ENCODE results near the gene UBA1. TPM values are rescaled to one million over a fixed set of nuclear protein-coding genes. Genes with fewer than 3 reads are reported as not detected.
A peak's percentile ranks its signal among the peaks of the same experiment; 100 is the strongest.

UBA1 gene
- total and polyA plus RNA-seq, 10 of the 15 experiments (the other 5 are each of a cell fraction or from before 2014, with no cell fraction given), result 60.4 to 314 (median 216) TPM

DNA sequence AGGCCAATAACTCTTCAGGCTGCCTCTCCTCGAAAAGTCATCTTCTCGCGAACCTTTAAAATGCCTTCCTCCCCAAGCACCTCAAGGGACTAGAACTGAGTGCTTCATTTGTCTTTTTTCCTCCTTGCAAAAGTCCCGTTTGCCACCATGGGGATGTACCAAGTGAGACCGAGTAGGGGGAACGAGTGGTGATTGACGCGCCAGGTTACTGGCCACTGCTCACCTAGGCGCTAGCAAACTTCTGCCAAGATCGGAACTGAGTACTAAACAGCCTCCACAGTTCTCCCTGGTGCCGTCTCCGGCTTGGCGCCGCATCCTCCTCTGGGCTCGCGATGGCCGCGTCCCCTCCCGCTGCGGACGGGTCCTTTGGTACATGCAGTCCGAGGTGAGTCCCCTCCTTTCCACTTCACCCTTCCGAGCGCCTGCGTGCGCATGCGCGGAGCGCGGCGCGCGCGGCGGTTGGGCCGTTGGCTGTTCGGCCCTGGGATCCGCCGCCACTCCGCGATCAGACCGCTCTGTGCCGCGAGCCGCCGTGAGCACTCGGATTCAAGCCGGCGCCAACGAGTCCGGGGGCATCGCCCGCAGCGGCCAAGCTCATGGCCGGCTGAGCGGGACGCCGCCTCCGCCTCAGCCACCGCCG is 24.8 kb downstream of the UBA1 start, which contains the start of gene CDK16:
Gene CDK16 (plus strand): TSS at position 402 of the 640 bp plus-strand sequence. CDS start 4,877 bp downstream, outside the sequence.
- RAD21 ChIA-PET (ENCODE audit: unreplicated experiment), result interaction anchor here (0.7 to 1.5 kb wide), 9 partner anchors 14 to 305 kb away, joined by 3 to 9 read pairs (median 6); partner anchors contain the start of genes NDUFB11, RBM10 and USP11
- peak within 1 kb of the TSS; percentile 88 for H3K9ac ChIP-seq (ENCODE audit: control insufficient read depth, insufficient read depth, low read length)
- peak within 1 kb of the TSS; percentile 88 for H3K4me3 ChIP-seq
- SMC1A ChIA-PET (ENCODE audit: uncharacterized antibody, unreplicated experiment), result interaction anchor here (0.7 to 1.0 kb wide), 8 partner anchors 14 to 416 kb away, joined by 3 to 6 read pairs (median 4); partner anchors contain the start of gene USP11
- no TSS peak for BruUV-seq (replicated peaks)
- no peaks in the 10 kb centered on the region for H3K27me3 ChIP-seq (replicated peaks in 1 of 2; ENCODE audit: control insufficient read depth in 2 of 2, insufficient read depth in 2 of 2, low read length in 1 of 2)
- CTCF ChIA-PET, result interaction anchor here (1.0 to 1.2 kb wide), 4 partner anchors 14 to 166 kb away, joined by 3 to 6 read pairs (median 5); partner anchors contain the start of genes NDUFB11, RBM10 and USP11
- H3K36me3 ChIP-seq (ENCODE audit: control insufficient read depth in 2 of 2, insufficient read depth in 2 of 2, low read length in 1 of 2), result peaks cover 20 to 23% of the 10 kb centered on the region in 2 experiments
- FAIRE-seq (no peak), DNase-seq (ENCODE audit: low read depth, low spot score) (peak; percentile 76), ATAC-seq (peak; percentile 73)
- H3K4me1 ChIP-seq (ENCODE audit: control insufficient read depth, insufficient read depth, low read length), result peaks cover 8% of the 10 kb centered on the region; the same call in 1 of the 2 replicates
- POLR2A ChIA-PET, result interaction anchor here (0.6 to 3.2 kb wide), 13 partner anchors 10 to 628 kb away, joined by 3 to 29 read pairs (median 3); partner anchors contain the start of genes RBM10 and USP11
- in situ Hi-C loops (cut with MboI) (loop anchor here (10.0 to 25.0 kb wide), 2 partner anchors 426 to 1719 kb away; no protein-coding TSS in a partner anchor), intact Hi-C loops (cut with micrococcal nuclease; ENCODE audit: unreplicated experiment) (loop anchor here (2.0 kb wide), 1 partner anchor 26 kb away; the partner anchor contains the start of gene UBA1)
- H3K27ac ChIP-seq (ENCODE audit: control insufficient read depth, insufficient read depth), result peak within 1 kb of the TSS; percentile 96
- peak within 1 kb of the TSS; percentile 96 for H2AFZ ChIP-seq (ENCODE audit: control insufficient read depth, low read depth, low read length)
- H4K20me1 ChIP-seq (ENCODE audit: control insufficient read depth, insufficient read depth), result peaks cover 18% of the 10 kb centered on the region
- peaks cover 41% of the 10 kb centered on the region for H3K79me2 ChIP-seq (ENCODE audit: control insufficient read depth, insufficient read depth, low read length)
- H3K4me2 ChIP-seq (ENCODE audit: control insufficient read depth, insufficient read depth), result peak within 1 kb of the TSS; percentile 75
- no peaks in the 10 kb centered on the region for H3K9me3 ChIP-seq (replicated peaks; ENCODE audit: control insufficient read depth, insufficient read depth, low read length)
- 0% methylated on average over 54 of the region's 61 CpGs for WGBS (ENCODE audit: insufficient coverage, insufficient replicate concordance, low lambda C conversion rate, missing lambda C conversion rate)
- TF ChIP-seq MTA2 (IDR thresholded peaks at IDR 0.05; ENCODE audit: low read depth), result peak; percentile 56; the same call in 1 of the 2 replicates
- TF ChIP-seq, protein P1, sequence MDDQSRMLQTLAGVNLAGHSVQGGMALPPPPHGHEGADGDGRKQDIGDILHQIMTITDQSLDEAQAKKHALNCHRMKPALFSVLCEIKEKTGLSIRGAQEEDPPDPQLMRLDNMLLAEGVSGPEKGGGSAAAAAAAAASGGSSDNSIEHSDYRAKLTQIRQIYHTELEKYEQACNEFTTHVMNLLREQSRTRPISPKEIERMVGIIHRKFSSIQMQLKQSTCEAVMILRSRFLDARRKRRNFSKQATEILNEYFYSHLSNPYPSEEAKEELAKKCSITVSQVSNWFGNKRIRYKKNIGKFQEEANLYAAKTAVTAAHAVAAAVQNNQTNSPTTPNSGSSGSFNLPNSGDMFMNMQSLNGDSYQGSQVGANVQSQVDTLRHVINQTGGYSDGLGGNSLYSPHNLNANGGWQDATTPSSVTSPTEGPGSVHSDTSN (IDR thresholded peaks at IDR 0.05; ENCODE audit: insufficient replicate concordance, low read depth, low read length), result peak; percentile 35
- TF ChIP-seq, protein P2, sequence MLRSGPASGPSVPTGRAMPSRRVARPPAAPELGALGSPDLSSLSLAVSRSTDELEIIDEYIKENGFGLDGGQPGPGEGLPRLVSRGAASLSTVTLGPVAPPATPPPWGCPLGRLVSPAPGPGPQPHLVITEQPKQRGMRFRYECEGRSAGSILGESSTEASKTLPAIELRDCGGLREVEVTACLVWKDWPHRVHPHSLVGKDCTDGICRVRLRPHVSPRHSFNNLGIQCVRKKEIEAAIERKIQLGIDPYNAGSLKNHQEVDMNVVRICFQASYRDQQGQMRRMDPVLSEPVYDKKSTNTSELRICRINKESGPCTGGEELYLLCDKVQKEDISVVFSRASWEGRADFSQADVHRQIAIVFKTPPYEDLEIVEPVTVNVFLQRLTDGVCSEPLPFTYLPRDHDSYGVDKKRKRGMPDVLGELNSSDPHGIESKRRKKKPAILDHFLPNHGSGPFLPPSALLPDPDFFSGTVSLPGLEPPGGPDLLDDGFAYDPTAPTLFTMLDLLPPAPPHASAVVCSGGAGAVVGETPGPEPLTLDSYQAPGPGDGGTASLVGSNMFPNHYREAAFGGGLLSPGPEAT (IDR thresholded peaks at IDR 0.05; ENCODE audit: low read depth), result peak; percentile 98
- TF ChIP-seq, protein P3, sequence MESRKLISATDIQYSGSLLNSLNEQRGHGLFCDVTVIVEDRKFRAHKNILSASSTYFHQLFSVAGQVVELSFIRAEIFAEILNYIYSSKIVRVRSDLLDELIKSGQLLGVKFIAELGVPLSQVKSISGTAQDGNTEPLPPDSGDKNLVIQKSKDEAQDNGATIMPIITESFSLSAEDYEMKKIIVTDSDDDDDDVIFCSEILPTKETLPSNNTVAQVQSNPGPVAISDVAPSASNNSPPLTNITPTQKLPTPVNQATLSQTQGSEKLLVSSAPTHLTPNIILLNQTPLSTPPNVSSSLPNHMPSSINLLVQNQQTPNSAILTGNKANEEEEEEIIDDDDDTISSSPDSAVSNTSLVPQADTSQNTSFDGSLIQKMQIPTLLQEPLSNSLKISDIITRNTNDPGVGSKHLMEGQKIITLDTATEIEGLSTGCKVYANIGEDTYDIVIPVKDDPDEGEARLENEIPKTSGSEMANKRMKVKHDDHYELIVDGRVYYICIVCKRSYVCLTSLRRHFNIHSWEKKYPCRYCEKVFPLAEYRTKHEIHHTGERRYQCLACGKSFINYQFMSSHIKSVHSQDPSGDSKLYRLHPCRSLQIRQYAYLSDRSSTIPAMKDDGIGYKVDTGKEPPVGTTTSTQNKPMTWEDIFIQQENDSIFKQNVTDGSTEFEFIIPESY (IDR thresholded peaks at IDR 0.05), result no peak
- TF ChIP-seq, protein P4, sequence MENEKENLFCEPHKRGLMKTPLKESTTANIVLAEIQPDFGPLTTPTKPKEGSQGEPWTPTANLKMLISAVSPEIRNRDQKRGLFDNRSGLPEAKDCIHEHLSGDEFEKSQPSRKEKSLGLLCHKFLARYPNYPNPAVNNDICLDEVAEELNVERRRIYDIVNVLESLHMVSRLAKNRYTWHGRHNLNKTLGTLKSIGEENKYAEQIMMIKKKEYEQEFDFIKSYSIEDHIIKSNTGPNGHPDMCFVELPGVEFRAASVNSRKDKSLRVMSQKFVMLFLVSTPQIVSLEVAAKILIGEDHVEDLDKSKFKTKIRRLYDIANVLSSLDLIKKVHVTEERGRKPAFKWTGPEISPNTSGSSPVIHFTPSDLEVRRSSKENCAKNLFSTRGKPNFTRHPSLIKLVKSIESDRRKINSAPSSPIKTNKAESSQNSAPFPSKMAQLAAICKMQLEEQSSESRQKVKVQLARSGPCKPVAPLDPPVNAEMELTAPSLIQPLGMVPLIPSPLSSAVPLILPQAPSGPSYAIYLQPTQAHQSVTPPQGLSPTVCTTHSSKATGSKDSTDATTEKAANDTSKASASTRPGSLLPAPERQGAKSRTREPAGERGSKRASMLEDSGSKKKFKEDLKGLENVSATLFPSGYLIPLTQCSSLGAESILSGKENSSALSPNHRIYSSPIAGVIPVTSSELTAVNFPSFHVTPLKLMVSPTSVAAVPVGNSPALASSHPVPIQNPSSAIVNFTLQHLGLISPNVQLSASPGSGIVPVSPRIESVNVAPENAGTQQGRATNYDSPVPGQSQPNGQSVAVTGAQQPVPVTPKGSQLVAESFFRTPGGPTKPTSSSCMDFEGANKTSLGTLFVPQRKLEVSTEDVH (IDR thresholded peaks at IDR 0.05; ENCODE audit: low read depth, partially characterized antibody), result no peak
- TF ChIP-seq HDAC6 (IDR thresholded peaks at IDR 0.05; ENCODE audit: unreplicated experiment), result no peak
- no peak for TF ChIP-seq ZNF384 (IDR thresholded peaks at IDR 0.05; ENCODE audit: borderline replicate concordance, low read depth, low read length)
- TF ChIP-seq KLF5 (IDR thresholded peaks at IDR 0.05; ENCODE audit: partially characterized antibody), result peak; percentile 100
- peak; percentile 54 for TF ChIP-seq MEF2B (IDR thresholded peaks at IDR 0.05; ENCODE audit: partially characterized antibody, poor library complexity, severe bottlenecking)

Data from GM12878 (cell line).